K562 (cell line): ENCODE data around the gene ERMN. TPM values are rescaled to one million over a fixed set of nuclear protein-coding genes. Genes with fewer than 3 reads are reported as not detected.

ENCODE experiments used
- E2F1 ChIP-seq: sonication (generic); formaldehyde crosslinking; IDR thresholded peaks from 2 replicates; pipeline ENCODE4 v1.8.1; 2023; ENCODE audit warnings: mild to moderate bottlenecking, missing genetic modification reagents, moderate library complexity
- KHSRP ChIP-seq: fragments of 450-650 bp; IDR thresholded peaks from 2 replicates; pipeline ENCODE4 v1.6.1; 2017
- MTF1 ChIP-seq: fragments of 250-450 bp; sonication (Bioruptor Pico); IDR thresholded peaks from 2 replicates; pipeline ENCODE4 v1.9.0; 2021; ENCODE audit warnings: moderate library complexity, mild to moderate bottlenecking, inconsistent platforms, borderline replicate concordance
- NBN ChIP-seq: fragments of 450-650 bp; IDR thresholded peaks from 2 replicates; pipeline ENCODE4 v1.6.1; 2016; ENCODE audit warnings: low read depth, mild to moderate bottlenecking
- RCOR1 ChIP-seq, 2 experiments: IDR thresholded peaks; 2 replicates each; pipeline ENCODE4 v1.6.1; 2012; ENCODE audit warnings: low read depth in 2 of 2, low read length in 2 of 2, borderline replicate concordance in 1 of 2, improper control_type of control experiment in 1 of 2
- SRF ChIP-seq, 2 experiments: fragments of 250-450, 450-650 bp in 1 of 2; sonication (Bioruptor Pico) in 1 of 2; sonication (generic) in 1 of 2; formaldehyde crosslinking; IDR thresholded peaks; 2 replicates each; pipeline versions ENCODE4 v1.5.0 to v1.5.1; 2020 to 2022; ENCODE audit warnings: mild to moderate bottlenecking in 1 of 2, missing genetic modification reagents in 1 of 2
- STAT5A ChIP-seq: IDR thresholded peaks from 2 replicates; pipeline ENCODE4 v1.6.1; 2012; ENCODE audit warnings: low read length, inconsistent platforms, borderline replicate concordance
- ZBTB12 ChIP-seq: fragments of 250-450 bp; sonication (Bioruptor Pico); IDR thresholded peaks from 2 replicates; pipeline ENCODE4 v1.4.0; 2020
- ZNF512 ChIP-seq: IDR thresholded peaks from 2 replicates; pipeline ENCODE4 v1.6.1; 2016; ENCODE audit warnings: missing genetic modification characterization, missing compliant biosample characterization
- polyA plus RNA-seq, 8 experiments: library from polyadenylated mRNA; depleted of rRNA in 4 of 8; stranded (reverse) in 5 of 8; unstranded in 3 of 8; fragments of >200 nt; fragmentation: Nextera tagmentation in 2 of 8; fragmentation: Illumina TruSeq in 1 of 8; extraction: Ambion mirVana in 2 of 8; extraction: Trizol in 1 of 8; gene quantifications; 2 replicates each; pipeline versions ENCODE4 v1.2.1 to v1.2.3, GENCODE V29; 2011 to 2014; ENCODE audit warnings: inconsistent platforms in 1 of 8, missing spikeins in 1 of 8
- total RNA-seq, 7 experiments: library from RNA; depleted of rRNA in 6 of 7; stranded (reverse); fragments of >200 nt in 6 of 7; fragmentation: Illumina TruSeq in 2 of 7; extraction: Trizol in 2 of 7; gene quantifications; 2 replicates each; pipeline versions ENCODE4 v1.2.1 to v1.2.3, GENCODE V29; 2011 to 2021; ENCODE audit warnings: low replicate concordance in 1 of 7
- TF ChIP-seq, protein P1 (sequence below): fragments of 450-650 bp; IDR thresholded peaks from 2 replicates; pipeline ENCODE4 v1.6.1; 2016; ENCODE audit warnings: mild to moderate bottlenecking, moderate library complexity

Gene ERMN
- total and polyA plus RNA-seq, 9 of the 15 experiments (the other 6 are each of a cell fraction or from before 2014, with no cell fraction given) = 0.03 to 0.11 (median 0.05) TPM; not detected in 3

- TF ChIP-seq ZBTB12 (CRISPR knock-in tag) (no peak), RCOR1 (IDR thresholded peaks at IDR 0.05; ENCODE audit: borderline replicate concordance in 1 of 2, low read depth in 2 of 2, low read length in 2 of 2) (peak in 1 of 2 experiments; percentile 71; a peak in 2 of 4 replicates), STAT5A (no peak), MTF1 (CRISPR knock-in tag) (no peak), E2F1 (0 out of 2 replicates have a peak, but pooled peaks have one; percentile 54), SRF (CRISPR knock-in tag; IDR thresholded peaks at IDR 0.05) (0 out of 4 replicates have a peak, but pooled peaks of 1 of the 2 experiments have one; percentile 31), KHSRP (no peak), NBN (no peak), ZNF512 (tag) (no peak)
- TF ChIP-seq, protein P1, sequence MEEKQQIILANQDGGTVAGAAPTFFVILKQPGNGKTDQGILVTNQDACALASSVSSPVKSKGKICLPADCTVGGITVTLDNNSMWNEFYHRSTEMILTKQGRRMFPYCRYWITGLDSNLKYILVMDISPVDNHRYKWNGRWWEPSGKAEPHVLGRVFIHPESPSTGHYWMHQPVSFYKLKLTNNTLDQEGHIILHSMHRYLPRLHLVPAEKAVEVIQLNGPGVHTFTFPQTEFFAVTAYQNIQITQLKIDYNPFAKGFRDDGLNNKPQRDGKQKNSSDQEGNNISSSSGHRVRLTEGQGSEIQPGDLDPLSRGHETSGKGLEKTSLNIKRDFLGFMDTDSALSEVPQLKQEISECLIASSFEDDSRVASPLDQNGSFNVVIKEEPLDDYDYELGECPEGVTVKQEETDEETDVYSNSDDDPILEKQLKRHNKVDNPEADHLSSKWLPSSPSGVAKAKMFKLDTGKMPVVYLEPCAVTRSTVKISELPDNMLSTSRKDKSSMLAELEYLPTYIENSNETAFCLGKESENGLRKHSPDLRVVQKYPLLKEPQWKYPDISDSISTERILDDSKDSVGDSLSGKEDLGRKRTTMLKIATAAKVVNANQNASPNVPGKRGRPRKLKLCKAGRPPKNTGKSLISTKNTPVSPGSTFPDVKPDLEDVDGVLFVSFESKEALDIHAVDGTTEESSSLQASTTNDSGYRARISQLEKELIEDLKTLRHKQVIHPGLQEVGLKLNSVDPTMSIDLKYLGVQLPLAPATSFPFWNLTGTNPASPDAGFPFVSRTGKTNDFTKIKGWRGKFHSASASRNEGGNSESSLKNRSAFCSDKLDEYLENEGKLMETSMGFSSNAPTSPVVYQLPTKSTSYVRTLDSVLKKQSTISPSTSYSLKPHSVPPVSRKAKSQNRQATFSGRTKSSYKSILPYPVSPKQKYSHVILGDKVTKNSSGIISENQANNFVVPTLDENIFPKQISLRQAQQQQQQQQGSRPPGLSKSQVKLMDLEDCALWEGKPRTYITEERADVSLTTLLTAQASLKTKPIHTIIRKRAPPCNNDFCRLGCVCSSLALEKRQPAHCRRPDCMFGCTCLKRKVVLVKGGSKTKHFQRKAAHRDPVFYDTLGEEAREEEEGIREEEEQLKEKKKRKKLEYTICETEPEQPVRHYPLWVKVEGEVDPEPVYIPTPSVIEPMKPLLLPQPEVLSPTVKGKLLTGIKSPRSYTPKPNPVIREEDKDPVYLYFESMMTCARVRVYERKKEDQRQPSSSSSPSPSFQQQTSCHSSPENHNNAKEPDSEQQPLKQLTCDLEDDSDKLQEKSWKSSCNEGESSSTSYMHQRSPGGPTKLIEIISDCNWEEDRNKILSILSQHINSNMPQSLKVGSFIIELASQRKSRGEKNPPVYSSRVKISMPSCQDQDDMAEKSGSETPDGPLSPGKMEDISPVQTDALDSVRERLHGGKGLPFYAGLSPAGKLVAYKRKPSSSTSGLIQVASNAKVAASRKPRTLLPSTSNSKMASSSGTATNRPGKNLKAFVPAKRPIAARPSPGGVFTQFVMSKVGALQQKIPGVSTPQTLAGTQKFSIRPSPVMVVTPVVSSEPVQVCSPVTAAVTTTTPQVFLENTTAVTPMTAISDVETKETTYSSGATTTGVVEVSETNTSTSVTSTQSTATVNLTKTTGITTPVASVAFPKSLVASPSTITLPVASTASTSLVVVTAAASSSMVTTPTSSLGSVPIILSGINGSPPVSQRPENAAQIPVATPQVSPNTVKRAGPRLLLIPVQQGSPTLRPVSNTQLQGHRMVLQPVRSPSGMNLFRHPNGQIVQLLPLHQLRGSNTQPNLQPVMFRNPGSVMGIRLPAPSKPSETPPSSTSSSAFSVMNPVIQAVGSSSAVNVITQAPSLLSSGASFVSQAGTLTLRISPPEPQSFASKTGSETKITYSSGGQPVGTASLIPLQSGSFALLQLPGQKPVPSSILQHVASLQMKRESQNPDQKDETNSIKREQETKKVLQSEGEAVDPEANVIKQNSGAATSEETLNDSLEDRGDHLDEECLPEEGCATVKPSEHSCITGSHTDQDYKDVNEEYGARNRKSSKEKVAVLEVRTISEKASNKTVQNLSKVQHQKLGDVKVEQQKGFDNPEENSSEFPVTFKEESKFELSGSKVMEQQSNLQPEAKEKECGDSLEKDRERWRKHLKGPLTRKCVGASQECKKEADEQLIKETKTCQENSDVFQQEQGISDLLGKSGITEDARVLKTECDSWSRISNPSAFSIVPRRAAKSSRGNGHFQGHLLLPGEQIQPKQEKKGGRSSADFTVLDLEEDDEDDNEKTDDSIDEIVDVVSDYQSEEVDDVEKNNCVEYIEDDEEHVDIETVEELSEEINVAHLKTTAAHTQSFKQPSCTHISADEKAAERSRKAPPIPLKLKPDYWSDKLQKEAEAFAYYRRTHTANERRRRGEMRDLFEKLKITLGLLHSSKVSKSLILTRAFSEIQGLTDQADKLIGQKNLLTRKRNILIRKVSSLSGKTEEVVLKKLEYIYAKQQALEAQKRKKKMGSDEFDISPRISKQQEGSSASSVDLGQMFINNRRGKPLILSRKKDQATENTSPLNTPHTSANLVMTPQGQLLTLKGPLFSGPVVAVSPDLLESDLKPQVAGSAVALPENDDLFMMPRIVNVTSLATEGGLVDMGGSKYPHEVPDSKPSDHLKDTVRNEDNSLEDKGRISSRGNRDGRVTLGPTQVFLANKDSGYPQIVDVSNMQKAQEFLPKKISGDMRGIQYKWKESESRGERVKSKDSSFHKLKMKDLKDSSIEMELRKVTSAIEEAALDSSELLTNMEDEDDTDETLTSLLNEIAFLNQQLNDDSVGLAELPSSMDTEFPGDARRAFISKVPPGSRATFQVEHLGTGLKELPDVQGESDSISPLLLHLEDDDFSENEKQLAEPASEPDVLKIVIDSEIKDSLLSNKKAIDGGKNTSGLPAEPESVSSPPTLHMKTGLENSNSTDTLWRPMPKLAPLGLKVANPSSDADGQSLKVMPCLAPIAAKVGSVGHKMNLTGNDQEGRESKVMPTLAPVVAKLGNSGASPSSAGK = no peak
Observed at GRCh38 chr2:157327621-157328500, 2.2 kb upstream of the ERMN start (continued).
